Left colon (tissue), 2 donors: ENCODE measurements around the gene ZNF593. TPM values are rescaled to one million over a fixed set of nuclear protein-coding genes. Genes with fewer than 3 reads are reported as not detected.

Experiments used
- ATAC-seq: fragments of 200-7000 bp; cut with Tn5 transposase; one replicate; pipeline ENCODE4 v1.9.1; 2020; ENCODE audit warnings: mild to moderate bottlenecking, moderate library complexity
- DNase-seq, 2 donors: peaks; one replicate each; pipeline ENCODE4 v3.0.0-alpha.2; 2020
- intact Hi-C, 2 donors: fragments of 100-400 bp; cut with DNase I in 1 of 2; cut with micrococcal nuclease in 1 of 2; formaldehyde crosslinking; loops; one replicate each; pipeline versions ENCODE4 v1.11.2 to v1.14.0; 2022; cut with DNase I, micrococcal nuclease
- total RNA-seq, 2 donors: library from RNA; stranded (reverse); fragmentation: NEBNext Ultra II Directional; extraction: Animal tissue kit (Norgen Biotek cat#: 25700); gene quantifications; one replicate each; pipeline ENCODE4 v1.2.1, GENCODE V29; 2021
- donor health status: DM: no; HTN: no; CAD: no.
- donor health status: DM: yes; HTN: yes; CAD: no.

ZNF593 gene
- total RNA-seq, 2 donors from 2014 or later = 17.6 to 21.2 TPM

DNA sequence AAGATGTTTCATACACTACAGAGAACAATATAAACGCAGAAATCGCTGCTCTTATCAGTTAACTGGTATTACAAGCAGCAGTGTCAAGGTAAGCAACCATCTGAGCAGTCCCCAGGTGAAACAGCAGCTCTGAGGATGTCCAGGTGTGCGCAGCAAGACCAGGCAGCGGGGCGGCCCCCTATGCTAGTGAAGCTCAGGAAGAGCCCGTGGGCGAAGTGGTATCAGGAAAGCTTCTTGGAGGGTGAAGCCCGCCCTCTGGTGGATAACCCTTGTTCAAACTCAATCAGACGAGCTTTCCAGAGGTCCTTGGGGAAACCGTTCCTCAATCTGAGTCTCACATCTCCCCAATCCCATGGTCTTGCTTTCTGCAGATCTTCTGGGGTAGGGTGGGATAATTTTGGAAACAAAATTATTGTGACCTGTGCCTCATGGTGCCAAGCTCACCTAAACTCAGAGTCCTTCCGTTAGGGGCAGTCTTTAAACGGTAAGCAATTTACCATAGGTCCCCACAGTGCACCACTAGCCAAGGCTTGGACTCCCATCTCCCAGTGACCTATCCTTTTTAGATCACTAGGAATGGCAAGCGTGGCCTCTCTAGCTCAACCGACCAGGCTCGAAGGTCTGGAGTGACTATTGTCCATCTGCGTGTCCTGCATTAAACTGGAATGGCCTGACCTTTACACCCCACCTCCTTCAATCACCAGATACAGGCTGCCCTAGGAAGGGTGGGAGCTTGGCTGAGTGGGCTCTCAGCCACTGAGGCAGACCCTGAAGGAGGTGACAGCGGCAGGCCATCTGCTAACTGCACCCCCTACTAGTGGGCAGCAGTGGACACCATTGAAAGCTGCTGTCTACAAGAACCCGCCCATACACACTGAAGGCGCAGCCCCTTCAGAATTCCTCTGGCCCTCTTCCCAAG is 24.4 kb upstream of the ZNF593 start:
- intact Hi-C loops = loop anchor here (2.0 to 5.0 kb wide), 3 partner anchors 40 to 108 kb away; no protein-coding TSS in a partner anchor
- ATAC-seq (peak; percentile 99), DNase-seq (peak; percentile 77 to 88)

GRCh38 chr1:26145960-26146294 is 23.8 kb upstream of the ZNF593 start:
- DNase-seq = no peak
- intact Hi-C loops = loop anchor here (2.0 to 5.0 kb wide), 3 partner anchors 41 to 109 kb away; no protein-coding TSS in a partner anchor
- ATAC-seq = no peak

GRCh38 chr1:26148887-26149286 is 20.8 kb upstream of the ZNF593 start:
- intact Hi-C loops = loop anchor here (5.0 kb wide), 2 partner anchors 47 to 112 kb away; no protein-coding TSS in a partner anchor
- ATAC-seq (no peak), DNase-seq (no peak)

DNA sequence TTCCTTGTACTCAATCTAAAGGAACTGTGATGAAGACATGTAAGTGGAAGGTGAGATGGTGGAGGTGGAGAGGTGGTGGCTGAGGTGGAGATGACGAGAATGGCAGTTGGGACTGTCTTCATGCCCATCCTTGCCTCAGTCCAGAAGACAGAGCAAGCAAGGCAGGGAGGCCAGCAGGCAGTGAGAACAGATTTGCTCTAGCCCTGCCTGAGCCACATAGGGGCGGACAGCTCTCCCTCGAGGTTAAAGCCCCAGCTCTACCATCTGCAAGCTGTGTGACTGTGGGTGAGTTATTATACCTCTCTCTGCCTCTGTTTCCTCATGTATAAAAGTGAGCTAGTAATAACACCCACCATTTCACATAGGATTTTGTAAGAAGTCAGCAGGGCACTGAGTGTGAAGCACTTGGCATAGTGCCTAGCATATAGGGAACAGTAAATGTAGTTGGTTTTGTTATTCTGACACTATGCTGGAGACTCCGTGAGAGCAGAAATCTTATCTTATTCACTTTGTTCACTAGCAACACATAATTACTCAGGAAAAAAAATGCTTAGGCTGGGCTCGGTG is 15.7 kb upstream of the ZNF593 start:
- no peak for DNase-seq
- intact Hi-C loops = no loop called here

GRCh38 chr1:26154750-26155149 is 15.0 kb upstream of the ZNF593 start:
- ATAC-seq (no peak), DNase-seq (no peak)
- intact Hi-C loops = no loop called here

More for the DNA sequence above, 15.7 kb upstream of the ZNF593 start:
- ATAC-seq = no peak

DNA sequence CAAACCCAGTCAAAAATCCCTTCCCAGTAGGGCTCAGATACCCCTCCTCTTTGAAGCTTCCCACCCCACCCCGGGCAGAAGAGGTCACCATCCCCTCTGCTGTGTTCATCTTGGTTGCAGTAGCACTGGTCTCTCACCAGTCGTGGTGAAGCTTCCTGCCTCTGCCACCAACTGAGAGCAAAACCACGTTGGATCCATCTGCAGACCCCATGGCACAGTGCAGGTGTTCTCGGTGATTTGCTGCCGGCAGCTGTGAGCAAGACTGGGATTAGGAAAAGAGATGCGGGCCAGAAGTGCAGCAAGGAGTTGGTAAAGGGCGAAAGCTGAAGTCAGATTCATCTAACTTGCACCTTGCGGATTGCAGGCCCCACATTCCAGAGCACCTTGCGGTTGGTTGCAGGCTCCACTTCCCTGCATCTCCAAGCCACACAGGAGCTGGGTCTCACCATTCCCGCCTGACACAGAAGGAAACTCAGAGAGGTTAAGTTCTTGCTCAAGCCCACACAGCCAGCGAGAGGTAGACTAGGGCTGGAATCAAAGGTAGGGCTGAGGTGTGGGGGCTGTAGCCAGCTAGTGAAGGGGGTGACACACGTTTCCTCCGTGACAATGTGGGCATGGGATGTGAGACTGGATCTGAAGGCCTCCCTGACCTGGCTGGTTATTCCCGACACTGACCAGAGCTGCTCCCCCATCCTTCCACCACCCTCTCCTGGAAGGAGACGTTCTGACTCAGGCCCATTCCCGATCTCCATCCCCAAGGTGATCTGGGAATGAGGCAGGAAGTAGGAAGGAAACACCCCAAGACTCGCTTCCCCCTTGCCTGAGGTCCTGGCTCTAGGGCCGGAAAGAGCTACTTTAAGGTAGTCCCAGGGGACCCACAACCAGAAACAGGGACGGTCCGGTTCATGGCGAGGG is 14.1 kb upstream of the ZNF593 start:
- DNase-seq (no peak), ATAC-seq (no peak)
- intact Hi-C loops = no loop called here

DNA sequence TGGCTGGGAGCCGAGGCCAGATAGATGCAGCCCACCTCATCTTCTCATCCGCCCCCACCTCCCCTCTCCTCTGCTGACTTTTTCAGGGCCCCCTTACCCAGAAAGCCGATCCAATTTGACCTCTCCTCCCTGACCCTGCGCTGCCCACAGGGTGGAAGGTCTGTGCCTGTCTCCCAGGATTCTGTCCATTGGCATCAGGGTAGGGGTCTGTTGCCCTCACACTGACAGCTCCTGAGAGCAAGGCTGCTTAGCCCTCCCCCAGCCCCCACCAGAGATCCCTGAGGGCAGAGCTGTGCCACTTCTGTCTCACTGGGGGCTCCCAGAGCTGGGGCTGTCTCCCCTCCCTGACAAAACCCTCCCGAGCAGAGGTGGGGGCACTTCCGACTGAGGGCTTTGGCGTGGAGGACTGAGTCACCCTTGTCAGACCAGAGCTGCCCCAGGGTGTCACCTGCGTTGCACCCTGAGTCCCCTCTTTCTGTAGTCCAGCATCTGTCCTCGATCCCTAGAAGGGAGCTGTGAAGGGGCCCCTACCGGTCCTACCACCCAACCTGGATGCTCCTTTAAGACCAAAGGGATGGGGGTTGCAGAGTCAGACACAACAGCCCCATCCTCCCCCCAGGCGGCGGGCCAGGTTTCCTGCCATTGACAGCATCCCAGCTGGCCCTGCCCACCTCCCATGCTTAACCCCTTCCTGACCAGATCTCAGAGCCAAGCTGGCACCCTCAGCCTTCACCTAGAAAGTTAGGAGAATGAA is 13.2 kb upstream of the ZNF593 start:
- intact Hi-C loops = no loop called here
- DNase-seq (no peak), ATAC-seq (no peak)

DNA sequence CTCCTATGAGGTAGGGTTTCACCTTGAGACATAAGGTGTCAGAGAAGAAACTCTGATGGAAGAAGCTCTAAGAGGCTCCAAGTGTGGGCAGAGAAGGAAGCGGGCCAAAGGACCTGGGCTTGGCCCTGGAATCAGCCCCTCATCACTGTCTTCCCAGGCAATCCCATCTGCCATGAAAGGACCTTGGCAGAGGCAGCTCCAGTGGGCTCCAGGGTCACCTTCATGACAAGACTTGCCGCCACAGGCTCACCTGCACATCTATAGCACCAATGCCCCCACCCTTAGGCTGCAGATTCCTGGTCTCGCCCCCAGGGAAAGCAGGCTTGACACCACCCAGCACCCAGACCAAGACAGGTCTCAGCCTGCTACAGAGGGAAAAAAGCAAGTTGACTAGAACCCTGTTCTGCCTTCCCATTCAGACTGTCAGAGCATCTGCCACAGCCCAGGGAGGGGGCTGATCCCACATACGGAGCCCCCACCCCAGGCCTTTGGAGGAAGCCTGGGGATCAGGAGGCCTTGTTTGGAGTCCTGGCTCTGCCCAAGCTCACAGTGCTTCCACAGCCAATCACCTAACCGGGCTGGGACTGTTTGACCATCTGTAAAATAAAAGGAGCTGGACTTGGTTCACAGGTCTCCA is 11.3 kb upstream of the ZNF593 start:
- ATAC-seq (no peak), DNase-seq (no peak)
- intact Hi-C loops = no loop called here

DNA sequence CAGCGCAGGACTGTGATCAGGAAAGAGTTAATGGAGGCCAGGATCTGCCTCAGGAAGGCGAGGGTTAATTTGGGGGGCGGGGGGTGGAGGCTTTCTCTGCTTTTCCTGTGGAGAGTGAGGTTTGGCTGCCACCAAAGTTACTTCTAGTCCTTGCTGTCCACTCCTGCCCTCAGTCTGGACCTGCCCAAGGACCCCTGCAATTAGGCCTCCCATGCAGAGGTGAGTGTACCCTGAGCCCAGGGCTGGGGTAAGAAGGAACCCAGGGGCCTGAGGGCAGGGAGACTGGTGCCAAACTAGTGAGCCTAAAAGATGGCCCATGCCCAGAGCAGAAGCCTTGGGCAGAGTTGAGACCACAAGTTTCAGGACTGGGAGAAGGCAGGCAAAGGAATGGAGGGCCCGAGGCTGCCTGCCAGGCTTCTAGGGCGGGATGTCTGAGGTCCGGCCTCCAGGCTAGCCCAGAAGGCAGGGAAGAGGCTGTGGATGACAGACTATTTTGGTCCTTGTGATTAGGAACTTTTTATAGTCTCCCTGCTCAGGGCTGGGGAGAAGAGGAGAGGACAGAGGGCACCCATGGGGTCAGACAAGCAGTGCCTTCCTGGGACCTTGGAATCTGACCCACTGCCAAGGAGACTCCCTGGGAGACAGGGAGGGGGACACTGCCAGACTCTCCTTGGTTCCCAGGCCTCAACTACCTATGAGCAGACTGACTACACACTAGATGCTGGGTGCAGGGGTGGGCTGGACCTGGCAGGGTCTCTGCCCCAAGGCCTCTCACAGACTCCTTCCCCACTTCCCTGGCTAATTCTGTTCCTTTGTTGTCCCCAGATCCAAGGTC is 10.6 kb upstream of the ZNF593 start, which contains the start of gene FAM110D:
TSS of gene FAM110D (plus strand) at position 172 of the 835 bp plus-strand sequence. CDS start 2,213 bp downstream, outside the sequence.
- ATAC-seq (no peak), DNase-seq (no peak)
- intact Hi-C loops = no loop called here

- intact Hi-C loops = loop anchor here in 1 of 2 donors (5.0 kb wide), 1 partner anchor 52 kb away; no protein-coding TSS in a partner anchor
- DNase-seq = no peak
- no peak for ATAC-seq
These were observed 10.0 kb upstream of the ZNF593 start for GRCh38 chr1:26159743-26160039.

GRCh38 chr1:26160527-26161414 is 8.9 kb upstream of the ZNF593 start:
- intact Hi-C loops = loop anchor here in 1 of 2 donors (5.0 kb wide), 1 partner anchor 53 kb away; no protein-coding TSS in a partner anchor
- DNase-seq = no peak
- no peak for ATAC-seq

DNA sequence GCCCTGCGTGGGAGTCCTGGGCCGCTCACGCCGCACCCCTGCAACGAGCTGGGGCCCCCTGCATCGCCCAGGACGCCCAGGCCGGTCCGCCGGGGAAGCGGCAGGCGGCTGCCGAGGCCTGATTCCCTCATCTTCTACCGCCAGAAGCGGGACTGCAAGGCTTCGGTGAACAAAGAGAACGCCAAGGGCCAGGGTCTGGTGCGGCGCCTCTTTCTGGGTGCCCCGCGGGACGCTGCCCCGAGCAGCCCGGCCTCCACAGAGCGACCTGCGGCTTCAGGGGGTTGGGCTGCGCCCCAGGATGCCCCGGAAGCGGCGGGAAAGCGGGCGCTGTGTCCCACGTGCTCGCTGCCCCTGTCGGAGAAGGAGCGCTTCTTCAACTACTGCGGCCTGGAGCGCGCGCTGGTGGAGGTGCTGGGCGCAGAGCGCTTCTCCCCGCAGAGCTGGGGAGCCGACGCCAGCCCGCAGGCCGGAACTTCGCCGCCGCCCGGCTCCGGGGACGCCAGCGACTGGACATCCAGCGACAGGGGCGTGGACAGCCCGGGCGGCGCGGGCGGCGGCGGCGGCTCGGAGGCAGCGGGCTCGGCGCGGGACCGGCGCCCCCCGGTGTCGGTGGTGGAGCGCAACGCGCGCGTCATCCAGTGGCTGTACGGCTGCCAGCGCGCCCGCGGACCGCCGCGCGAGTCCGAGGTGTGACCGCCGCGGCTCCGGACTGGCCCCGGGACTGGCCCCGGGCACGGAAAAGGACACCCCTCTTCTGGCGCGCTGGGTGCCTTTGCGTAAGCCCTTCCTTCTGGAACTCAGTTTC is 8.1 kb upstream of the ZNF593 start:
- DNase-seq (peak in 1 of 2 donors; percentile 61), ATAC-seq (peak; percentile 76)
- intact Hi-C loops = loop anchor here in 1 of 2 donors (5.0 kb wide), 1 partner anchor 54 kb away; no protein-coding TSS in a partner anchor

DNA sequence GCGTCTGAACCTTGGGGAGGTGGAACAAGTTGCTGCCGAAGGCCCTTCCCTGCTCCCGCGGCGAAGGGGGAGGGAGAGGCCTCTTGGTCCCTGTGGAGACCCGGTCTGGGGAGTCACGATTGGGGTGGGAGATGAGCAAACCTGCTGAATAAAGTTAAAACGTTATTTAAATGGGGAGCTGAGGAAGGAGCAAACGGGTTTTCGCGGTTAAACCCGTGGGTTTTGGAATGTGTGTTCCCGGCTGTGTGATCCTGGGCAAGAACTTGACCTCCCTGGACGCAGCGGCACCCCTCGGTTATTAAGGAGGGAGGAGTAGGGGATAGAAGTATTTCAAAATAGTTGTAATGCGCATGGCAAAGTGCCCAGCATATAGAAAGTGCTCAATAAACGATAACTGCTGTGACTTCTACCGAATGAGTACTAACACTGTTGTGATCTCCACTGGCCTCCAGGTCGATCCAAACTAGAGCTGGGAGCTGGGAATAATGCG is 7.4 kb upstream of the ZNF593 start:
- intact Hi-C loops = loop anchor here in 1 of 2 donors (5.0 kb wide), 1 partner anchor 55 kb away; no protein-coding TSS in a partner anchor
- ATAC-seq (no peak), DNase-seq (no peak)

DNA sequence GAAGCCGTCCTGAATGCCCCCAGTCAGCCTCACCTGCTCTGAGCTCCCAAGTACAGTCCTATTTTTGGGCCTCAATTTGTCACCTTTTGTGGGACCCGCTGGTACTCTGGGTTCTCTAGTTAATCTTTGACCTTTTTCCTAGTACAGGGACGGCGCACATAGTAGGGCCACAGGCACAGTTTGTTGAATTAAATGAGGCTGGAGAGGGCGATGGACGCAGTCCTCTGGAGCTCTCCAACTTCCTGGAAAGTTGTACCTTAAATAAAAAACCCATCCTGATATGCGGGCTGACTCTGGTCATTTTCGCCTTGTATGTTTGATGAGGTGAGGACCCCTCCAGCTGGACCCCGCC is 6.0 kb upstream of the ZNF593 start:
- intact Hi-C loops = loop anchor here in 1 of 2 donors (5.0 kb wide), 1 partner anchor 56 kb away; no protein-coding TSS in a partner anchor
- no peak for ATAC-seq
- no peak for DNase-seq
